NCI-H187 (cell line): Measurements from ENCODE around the gene PIBF1.
"Not testable (repeated sequence)": the region's sequence is repeated elsewhere in the genome, so short reads cannot be mapped to it uniquely, and the experiment has no call there.

ENCODE experiments used
- DNase-seq, 2 experiments: peaks; one replicate each; lab custom pipeline; 2025; lab: John Stamatoyannopoulos, UW

The PIBF1 gene

GRCh38 chr13:73018336-73018735, 236.4 kb downstream of the PIBF1 start:
- DNase-seq, result no peak

GRCh38 chr13:73025217-73026012, 243.5 kb downstream of the PIBF1 start:
- no peak for DNase-seq

- no peak for DNase-seq
Measured at GRCh38 chr13:73034901-73035300, 253.0 kb downstream of the PIBF1 start.

- no peak for DNase-seq
Measured at GRCh38 chr13:73035660-73036059, 253.7 kb downstream of the PIBF1 start.

GRCh38 chr13:73036566-73036965, 254.6 kb downstream of the PIBF1 start:
- no peak for DNase-seq

- no peak for DNase-seq
Measured at GRCh38 chr13:73038064-73038463, 256.1 kb downstream of the PIBF1 start.

- DNase-seq, result no peak
Measured at GRCh38 chr13:73039201-73040108, 257.5 kb downstream of the PIBF1 start.

- no peak for DNase-seq
Measured at GRCh38 chr13:73040484-73040883, 258.6 kb downstream of the PIBF1 start.

GRCh38 chr13:73040968-73041596, 259.1 kb downstream of the PIBF1 start:
- no peak for DNase-seq

GRCh38 chr13:73045031-73045430, 263.1 kb downstream of the PIBF1 start:
- DNase-seq, result no peak

- not testable (repeated sequence) for DNase-seq
Measured at GRCh38 chr13:73048615-73049014, 266.7 kb downstream of the PIBF1 start.

- DNase-seq, result peak; percentile 72 to 82
Measured at GRCh38 chr13:73054712-73055111, 272.8 kb downstream of the PIBF1 start.

GRCh38 chr13:73055813-73056564, 274.1 kb downstream of the PIBF1 start:
- peak in 1 of 2 experiments; percentile 95 for DNase-seq

GRCh38 chr13:73056565-73056962, 274.6 kb downstream of the PIBF1 start:
- no peak for DNase-seq

- peak in 1 of 2 experiments; percentile 83 for DNase-seq
Measured at GRCh38 chr13:73057284-73058063, 275.5 kb downstream of the PIBF1 start.

- no peak for DNase-seq
Measured at GRCh38 chr13:73058064-73058313, 276.1 kb downstream of the PIBF1 start.

- DNase-seq, result peak in 1 of 2 experiments; percentile 98
Measured at GRCh38 chr13:73058432-73058735, 276.5 kb downstream of the PIBF1 start.

- DNase-seq, result peak; percentile 99
Measured at GRCh38 chr13:73058736-73059459, 277.0 kb downstream of the PIBF1 start, which contains the start of gene KLF5. Gene KLF5, plus strand, starts transcription at chr13:73059005. Its CDS starts 323 bp downstream, at chr13:73059328.

GRCh38 chr13:73059460-73060250, 277.7 kb downstream of the PIBF1 start:
- peak in 1 of 2 experiments; percentile 31 for DNase-seq
